K562 (cell line): Measurements from ENCODE around the gene TUBGCP6. TPM values are rescaled to one million over a fixed set of nuclear protein-coding genes. Genes with fewer than 3 reads are reported as not detected.

Experiments used
- BACH1 ChIP-seq: fragments of 200-800 bp; sonication (Bioruptor generic); IDR thresholded peaks from 2 replicates; pipeline ENCODE4 v1.6.1; 2016; ENCODE audit warnings: missing genetic modification characterization, missing compliant biosample characterization
- CREB1 ChIP-seq, 2 experiments: sonication (generic) in 1 of 2; formaldehyde crosslinking in 1 of 2; IDR thresholded peaks; 2 replicates each; pipeline versions ENCODE4 v1.6.1 to v1.8.0; 2012 to 2022; ENCODE audit warnings: inconsistent platforms in 1 of 2, mild to moderate bottlenecking in 1 of 2, missing genetic modification reagents in 1 of 2, moderate library complexity in 1 of 2
- CREBBP ChIP-seq: IDR thresholded peaks from one replicate; pipeline ENCODE4 v1.6.1; 2012; ENCODE audit warnings: low read depth, mild to moderate bottlenecking, control low read depth, inconsistent platforms, low read length
- E2F3 ChIP-seq: fragments of 250-450 bp; sonication (Bioruptor Pico); IDR thresholded peaks from 2 replicates; pipeline ENCODE4 v1.4.0; 2020; ENCODE audit warnings: mild to moderate bottlenecking
- EP400 ChIP-seq: fragments of 450-650 bp; IDR thresholded peaks from 2 replicates; pipeline ENCODE4 v1.6.1; 2017; ENCODE audit warnings: antibody characterized with exemption, mild to moderate bottlenecking, moderate library complexity
- ETV1 ChIP-seq: fragments of 450-650 bp; conservative IDR thresholded peaks from 2 replicates; pipeline ENCODE4 v1.6.1; 2016; ENCODE audit warnings: missing genetic modification characterization, control low read depth, low read depth, missing compliant biosample characterization
- GABPA ChIP-seq: fragments of 200-800 bp; sonication (Bioruptor generic); conservative IDR thresholded peaks from 2 replicates; pipeline ENCODE4 v1.6.1; 2016; ENCODE audit warnings: low read depth, missing genetic modification characterization, missing compliant biosample characterization
- MTA1 ChIP-seq: fragments of 450-650 bp; IDR thresholded peaks from 2 replicates; pipeline ENCODE4 v1.6.1; 2017; ENCODE audit warnings: borderline replicate concordance
- NR1H2 ChIP-seq: sonication (generic); formaldehyde crosslinking; IDR thresholded peaks from 2 replicates; pipeline ENCODE4 v1.4.0; 2020; ENCODE audit warnings: mild to moderate bottlenecking, missing genetic modification reagents
- NRF1 ChIP-seq, 2 experiments: fragments of 450-650 bp; IDR thresholded peaks in 1 of 2; conservative IDR thresholded peaks in 1 of 2; 2 replicates each; pipeline ENCODE4 v1.6.1; 2014; ENCODE audit warnings: mild to moderate bottlenecking in 2 of 2
- PCBP1 ChIP-seq: fragments of 200-400 bp; formaldehyde crosslinking; IDR thresholded peaks from 2 replicates; pipeline ENCODE4 v1.6.1; 2018; ENCODE audit warnings: mild to moderate bottlenecking, low read depth, low read length; ENCODE audit not compliant: poor library complexity, severe bottlenecking
- RBM34 ChIP-seq: fragments of 200-400 bp; formaldehyde crosslinking; IDR thresholded peaks from 2 replicates; pipeline ENCODE4 v1.6.1; 2018; ENCODE audit warnings: low read length, borderline replicate concordance; ENCODE audit not compliant: insufficient read depth
- TSC22D4 ChIP-seq: fragments of 450-650 bp; IDR thresholded peaks from 2 replicates; pipeline ENCODE4 v1.6.1; 2016; ENCODE audit warnings: missing genetic modification characterization, missing biosample characterization, control low read depth
- U2AF2 ChIP-seq: fragments of 200-400 bp; formaldehyde crosslinking; optimal IDR thresholded peaks from 2 replicates; pipeline ENCODE3; 2017; ENCODE audit warnings: low read depth, mild to moderate bottlenecking, low read length
- ZNF263 ChIP-seq: sonication (generic); formaldehyde crosslinking; IDR thresholded peaks from 2 replicates; pipeline ENCODE4 v1.8.0; 2022; ENCODE audit warnings: mild to moderate bottlenecking, missing genetic modification reagents, borderline replicate concordance
- polyA plus RNA-seq, 8 experiments: library from polyadenylated mRNA; depleted of rRNA in 4 of 8; stranded (reverse) in 5 of 8; unstranded in 3 of 8; fragments of >200 nt; fragmentation: Nextera tagmentation in 2 of 8; fragmentation: Illumina TruSeq in 1 of 8; extraction: Ambion mirVana in 2 of 8; extraction: Trizol in 1 of 8; gene quantifications; 2 replicates each; pipeline versions ENCODE4 v1.2.1 to v1.2.3, GENCODE V29; 2011 to 2014; ENCODE audit warnings: inconsistent platforms in 1 of 8, missing spikeins in 1 of 8
- total RNA-seq, 7 experiments: library from RNA; depleted of rRNA in 6 of 7; stranded (reverse); fragments of >200 nt in 6 of 7; fragmentation: Illumina TruSeq in 2 of 7; extraction: Trizol in 2 of 7; gene quantifications; 2 replicates each; pipeline versions ENCODE4 v1.2.1 to v1.2.3, GENCODE V29; 2011 to 2021; ENCODE audit warnings: low replicate concordance in 1 of 7
- TF ChIP-seq, protein P1 (sequence below): sonication (generic); formaldehyde crosslinking; IDR thresholded peaks from 2 replicates; pipeline ENCODE4 v1.8.0; 2022; ENCODE audit warnings: mild to moderate bottlenecking, low read depth, missing genetic modification reagents
- TF ChIP-seq, protein P2 (sequence below), 2 experiments: IDR thresholded peaks; 2 replicates each; pipeline ENCODE4 v1.6.1; 2011; ENCODE audit warnings: borderline replicate concordance in 1 of 2, control low read depth in 1 of 2, low read depth in 1 of 2, low read length in 1 of 2, mild to moderate bottlenecking in 1 of 2, mixed read lengths in 1 of 2, moderate library complexity in 1 of 2; ENCODE audit not compliant: insufficient read depth in 1 of 2, insufficient read length in 1 of 2, poor library complexity in 1 of 2, severe bottlenecking in 1 of 2; ENCODE audit errors: extremely low read depth in 1 of 2
- TF ChIP-seq, protein P3 (sequence below), 2 experiments: fragments of 450-650 bp; IDR thresholded peaks; 2 replicates each; pipeline ENCODE4 v1.6.1; 2016
- TF ChIP-seq, protein P4 (sequence below): sonication (generic); formaldehyde crosslinking; IDR thresholded peaks from 2 replicates; pipeline ENCODE4 v1.8.0; 2023; ENCODE audit warnings: mild to moderate bottlenecking, missing genetic modification reagents
- TF ChIP-seq, protein P5 (sequence below): fragments of 250-450 bp; sonication (Bioruptor Pico); IDR thresholded peaks from 2 replicates; pipeline ENCODE4 v1.4.0; 2020; ENCODE audit warnings: borderline replicate concordance

The TUBGCP6 gene
- total and polyA plus RNA-seq, 9 of the 15 experiments (the other 6 are each of a cell fraction or from before 2014, with no cell fraction given): 0.76 to 33.0 (median 10.1) TPM

DNA sequence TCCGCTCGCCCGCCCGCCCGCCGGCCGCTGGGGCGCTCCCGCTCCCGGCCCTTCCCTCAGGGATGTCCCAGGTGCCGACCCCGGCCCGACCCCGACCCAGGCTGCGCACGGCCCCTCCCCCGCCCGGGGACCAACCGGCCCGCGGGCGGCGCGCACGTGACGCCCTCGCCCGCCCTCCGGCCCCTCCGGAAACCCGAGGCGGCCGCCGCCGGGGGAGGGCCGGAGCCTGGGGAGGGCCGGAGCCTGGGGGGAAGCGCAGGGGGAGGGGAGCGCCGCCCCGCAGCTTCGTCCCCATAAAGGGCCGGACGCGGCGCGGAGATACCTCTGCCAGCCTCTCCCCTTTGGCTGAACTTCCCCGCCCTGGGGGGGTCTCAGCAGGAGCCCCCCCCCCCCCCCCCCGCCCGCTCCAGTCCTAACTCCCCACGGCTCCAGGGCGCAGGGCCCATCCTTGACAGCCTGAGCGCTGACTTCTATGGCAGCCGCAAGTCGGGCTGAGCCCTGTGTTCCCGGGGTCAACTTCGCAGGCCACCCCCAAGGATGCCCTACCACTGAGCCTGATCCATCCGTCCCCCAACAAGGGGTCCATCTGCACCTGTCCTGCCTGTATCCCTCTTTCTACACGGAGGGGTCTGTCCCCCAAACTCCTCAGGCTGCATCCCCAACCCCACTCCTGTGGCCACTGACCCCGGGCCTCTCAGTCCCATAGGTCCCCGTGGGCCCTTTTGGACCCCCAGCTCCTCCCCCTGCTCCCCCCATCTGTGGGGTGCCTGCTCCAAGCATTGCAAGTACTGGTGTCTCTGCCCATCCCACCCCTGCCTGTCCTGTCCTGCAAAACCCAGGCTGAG is 17.0 kb upstream of the TUBGCP6 start, which contains the start of gene MAPK12 (continued):
- no peak for TF ChIP-seq CREB1 (IDR thresholded peaks at IDR 0.05)
- no peak for TF ChIP-seq CREB1 (CRISPR knock-in tag; IDR thresholded peaks at IDR 0.05)
- TF ChIP-seq, protein P1, sequence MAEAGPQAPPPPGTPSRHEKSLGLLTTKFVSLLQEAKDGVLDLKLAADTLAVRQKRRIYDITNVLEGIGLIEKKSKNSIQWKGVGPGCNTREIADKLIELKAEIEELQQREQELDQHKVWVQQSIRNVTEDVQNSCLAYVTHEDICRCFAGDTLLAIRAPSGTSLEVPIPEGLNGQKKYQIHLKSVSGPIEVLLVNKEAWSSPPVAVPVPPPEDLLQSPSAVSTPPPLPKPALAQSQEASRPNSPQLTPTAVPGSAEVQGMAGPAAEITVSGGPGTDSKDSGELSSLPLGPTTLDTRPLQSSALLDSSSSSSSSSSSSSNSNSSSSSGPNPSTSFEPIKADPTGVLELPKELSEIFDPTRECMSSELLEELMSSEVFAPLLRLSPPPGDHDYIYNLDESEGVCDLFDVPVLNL (CRISPR knock-in tag): no peak
- TF ChIP-seq U2AF2: no peak
- TF ChIP-seq ZNF263: no peak
- TF ChIP-seq, protein P2, sequence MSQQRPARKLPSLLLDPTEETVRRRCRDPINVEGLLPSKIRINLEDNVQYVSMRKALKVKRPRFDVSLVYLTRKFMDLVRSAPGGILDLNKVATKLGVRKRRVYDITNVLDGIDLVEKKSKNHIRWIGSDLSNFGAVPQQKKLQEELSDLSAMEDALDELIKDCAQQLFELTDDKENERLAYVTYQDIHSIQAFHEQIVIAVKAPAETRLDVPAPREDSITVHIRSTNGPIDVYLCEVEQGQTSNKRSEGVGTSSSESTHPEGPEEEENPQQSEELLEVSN (IDR thresholded peaks at IDR 0.05; ENCODE audit: borderline replicate concordance in 1 of 2, extremely low read depth in 1 of 2, insufficient read depth in 1 of 2, insufficient read length in 1 of 2, low read depth in 1 of 2, low read length in 1 of 2, poor library complexity in 1 of 2, severe bottlenecking in 1 of 2): peak in 1 of 2 experiments; percentile 72
- TF ChIP-seq CREBBP: no peak
- TF ChIP-seq, protein P3, sequence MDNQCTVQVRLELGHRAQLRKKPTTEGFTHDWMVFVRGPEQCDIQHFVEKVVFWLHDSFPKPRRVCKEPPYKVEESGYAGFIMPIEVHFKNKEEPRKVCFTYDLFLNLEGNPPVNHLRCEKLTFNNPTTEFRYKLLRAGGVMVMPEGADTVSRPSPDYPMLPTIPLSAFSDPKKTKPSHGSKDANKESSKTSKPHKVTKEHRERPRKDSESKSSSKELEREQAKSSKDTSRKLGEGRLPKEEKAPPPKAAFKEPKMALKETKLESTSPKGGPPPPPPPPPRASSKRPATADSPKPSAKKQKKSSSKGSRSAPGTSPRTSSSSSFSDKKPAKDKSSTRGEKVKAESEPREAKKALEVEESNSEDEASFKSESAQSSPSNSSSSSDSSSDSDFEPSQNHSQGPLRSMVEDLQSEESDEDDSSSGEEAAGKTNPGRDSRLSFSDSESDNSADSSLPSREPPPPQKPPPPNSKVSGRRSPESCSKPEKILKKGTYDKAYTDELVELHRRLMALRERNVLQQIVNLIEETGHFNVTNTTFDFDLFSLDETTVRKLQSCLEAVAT (IDR thresholded peaks at IDR 0.05): no peak
- TF ChIP-seq PCBP1: no peak
- no peak for TF ChIP-seq EP400
- peak; percentile 42 for TF ChIP-seq GABPA (tag)
- no peak for TF ChIP-seq MTA1
- TF ChIP-seq ETV1: no peak
- no peak for TF ChIP-seq NR1H2
- no peak for TF ChIP-seq TSC22D4
- no peak for TF ChIP-seq RBM34
- TF ChIP-seq E2F3 (CRISPR knock-in tag): no peak
- no peak for TF ChIP-seq BACH1 (tag)
- TF ChIP-seq NRF1 (conservative IDR thresholded peaks at IDR 0.05 in 1 of 2, IDR thresholded peaks at IDR 0.05 in 1 of 2): no peak
- TF ChIP-seq, protein P4, sequence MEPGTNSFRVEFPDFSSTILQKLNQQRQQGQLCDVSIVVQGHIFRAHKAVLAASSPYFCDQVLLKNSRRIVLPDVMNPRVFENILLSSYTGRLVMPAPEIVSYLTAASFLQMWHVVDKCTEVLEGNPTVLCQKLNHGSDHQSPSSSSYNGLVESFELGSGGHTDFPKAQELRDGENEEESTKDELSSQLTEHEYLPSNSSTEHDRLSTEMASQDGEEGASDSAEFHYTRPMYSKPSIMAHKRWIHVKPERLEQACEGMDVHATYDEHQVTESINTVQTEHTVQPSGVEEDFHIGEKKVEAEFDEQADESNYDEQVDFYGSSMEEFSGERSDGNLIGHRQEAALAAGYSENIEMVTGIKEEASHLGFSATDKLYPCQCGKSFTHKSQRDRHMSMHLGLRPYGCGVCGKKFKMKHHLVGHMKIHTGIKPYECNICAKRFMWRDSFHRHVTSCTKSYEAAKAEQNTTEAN (CRISPR knock-in tag): no peak
- TF ChIP-seq, protein P5, sequence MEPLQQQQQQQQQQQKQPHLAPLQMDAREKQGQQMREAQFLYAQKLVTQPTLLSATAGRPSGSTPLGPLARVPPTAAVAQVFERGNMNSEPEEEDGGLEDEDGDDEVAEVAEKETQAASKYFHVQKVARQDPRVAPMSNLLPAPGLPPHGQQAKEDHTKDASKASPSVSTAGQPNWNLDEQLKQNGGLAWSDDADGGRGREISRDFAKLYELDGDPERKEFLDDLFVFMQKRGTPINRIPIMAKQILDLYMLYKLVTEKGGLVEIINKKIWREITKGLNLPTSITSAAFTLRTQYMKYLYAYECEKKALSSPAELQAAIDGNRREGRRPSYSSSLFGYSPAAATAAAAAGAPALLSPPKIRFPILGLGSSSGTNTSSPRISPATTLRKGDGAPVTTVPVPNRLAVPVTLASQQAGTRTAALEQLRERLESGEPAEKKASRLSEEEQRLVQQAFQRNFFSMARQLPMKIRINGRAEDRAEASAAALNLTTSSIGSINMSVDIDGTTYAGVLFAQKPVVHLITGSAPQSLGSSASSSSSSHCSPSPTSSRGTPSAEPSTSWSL (CRISPR knock-in tag): no peak
